CMK (cell line): ENCODE results near the gene PLOD1.
"Not testable (repeated sequence)": the region's sequence is repeated elsewhere in the genome, so short reads cannot be mapped to it uniquely, and the experiment has no call there.

Experiments
- DNase-seq: peaks from one replicate; pipeline ENCODE4 v3.0.0-alpha.2; 2010; ENCODE audit warnings: low read depth

PLOD1 gene

DNA sequence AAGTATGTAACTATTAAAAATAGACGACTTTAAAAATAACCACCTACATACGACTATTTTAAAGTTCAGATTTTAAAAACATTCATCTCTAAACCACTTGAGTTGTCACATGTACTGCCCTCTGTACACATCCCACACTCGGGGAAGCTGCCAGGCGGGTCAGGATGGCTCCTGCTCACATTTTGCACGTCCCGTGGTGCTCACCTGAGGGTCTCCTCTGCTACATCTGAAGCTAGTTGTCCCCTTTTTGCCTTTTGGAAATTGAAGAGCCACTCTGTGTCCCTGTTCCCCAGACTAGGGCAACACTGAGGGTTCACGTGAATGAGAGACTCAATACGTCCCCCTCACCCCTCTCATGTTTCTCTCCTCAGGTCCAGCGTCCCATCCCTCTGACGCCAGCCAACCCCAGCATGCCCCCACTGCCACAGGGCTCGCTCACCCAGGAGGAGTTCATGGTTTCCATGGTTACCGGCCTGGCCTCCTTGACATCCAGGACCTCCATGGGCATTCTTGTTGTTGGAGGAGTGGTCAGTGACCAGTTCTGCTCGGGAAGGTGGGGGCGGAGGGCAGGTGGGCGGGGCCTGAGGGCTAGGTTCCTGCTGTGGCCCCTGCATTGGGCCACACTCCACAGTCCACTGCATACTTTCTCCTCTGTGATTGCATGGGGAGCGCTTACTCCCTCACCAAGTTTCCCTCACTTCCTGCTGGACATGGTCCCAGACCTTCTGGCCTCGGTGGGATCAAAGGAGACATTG lies 71.8 kb downstream of the PLOD1 start:
- no peak for DNase-seq

DNA sequence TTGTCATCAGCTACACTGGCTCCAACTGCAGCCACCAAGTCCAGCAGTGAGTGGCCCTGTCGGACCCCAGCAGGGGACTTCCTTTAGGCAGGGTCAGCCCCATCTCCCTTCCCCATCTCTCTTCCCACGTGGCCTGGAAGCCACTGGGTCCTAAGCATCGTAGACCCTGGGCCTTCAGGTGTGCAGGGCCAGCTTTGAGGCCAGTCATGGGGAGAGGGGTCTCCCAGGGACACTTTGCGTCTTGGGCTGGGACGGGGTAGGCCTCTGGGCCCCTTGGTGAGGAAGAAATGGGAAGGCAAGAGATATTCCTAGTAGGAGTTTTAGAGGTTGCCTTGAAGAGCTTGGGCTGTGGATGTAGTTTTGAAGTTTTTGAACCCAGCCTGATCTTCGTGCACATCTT lies 72.7 kb downstream of the PLOD1 start:
- DNase-seq = no peak

DNA sequence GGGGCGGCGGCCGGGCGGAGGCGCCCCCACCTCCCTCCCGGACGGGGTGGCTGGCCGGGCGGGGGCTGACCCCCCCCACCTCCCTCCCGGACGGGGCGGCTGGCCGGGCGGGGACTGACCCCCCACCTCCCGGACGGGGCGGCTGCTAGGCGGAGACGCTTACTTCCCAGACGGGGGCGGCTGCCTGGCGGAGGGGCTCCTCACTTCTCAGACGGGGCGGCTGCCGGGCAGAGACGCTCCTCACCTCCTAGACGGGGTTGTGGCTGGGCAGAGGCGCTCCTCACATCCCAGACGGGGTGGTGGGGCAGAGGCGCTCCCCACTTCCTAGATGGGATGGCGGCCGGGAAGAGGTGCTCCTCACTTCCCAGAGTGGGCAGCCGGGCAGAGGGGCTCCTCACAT lies 73.8 kb downstream of the PLOD1 start:
- DNase-seq = not testable (repeated sequence)

DNA sequence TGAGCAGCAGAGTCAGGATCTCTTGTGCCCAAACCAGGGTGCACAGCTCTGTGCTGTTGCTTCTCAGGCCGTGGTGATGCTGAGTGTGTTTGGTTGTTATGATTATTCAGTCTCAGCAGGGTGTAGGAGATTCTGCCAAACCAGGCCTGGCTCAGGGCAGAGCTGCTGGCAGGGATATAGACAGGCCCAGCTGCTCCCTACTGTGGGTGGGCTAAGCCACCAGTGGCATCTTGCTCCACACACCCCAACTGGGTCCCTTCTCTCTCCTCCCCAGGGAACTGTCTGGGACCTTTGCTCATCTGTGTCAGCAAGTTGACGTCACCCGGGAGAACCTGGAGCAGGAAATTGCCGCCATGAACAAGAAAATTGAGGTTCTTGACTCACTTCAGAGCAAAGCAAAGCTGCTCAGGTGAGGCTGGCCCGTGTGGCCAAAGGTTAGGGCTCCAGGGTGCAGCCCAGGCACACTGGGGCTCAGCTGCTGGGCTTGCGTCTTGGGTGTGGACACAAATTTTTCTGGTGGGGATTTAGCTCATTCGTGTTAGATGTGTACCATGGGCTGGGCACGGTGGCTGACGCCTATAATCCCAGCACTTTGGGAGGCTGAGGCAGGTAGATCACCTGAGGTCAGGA lies 74.9 kb downstream of the PLOD1 start:
- DNase-seq = no peak

DNA sequence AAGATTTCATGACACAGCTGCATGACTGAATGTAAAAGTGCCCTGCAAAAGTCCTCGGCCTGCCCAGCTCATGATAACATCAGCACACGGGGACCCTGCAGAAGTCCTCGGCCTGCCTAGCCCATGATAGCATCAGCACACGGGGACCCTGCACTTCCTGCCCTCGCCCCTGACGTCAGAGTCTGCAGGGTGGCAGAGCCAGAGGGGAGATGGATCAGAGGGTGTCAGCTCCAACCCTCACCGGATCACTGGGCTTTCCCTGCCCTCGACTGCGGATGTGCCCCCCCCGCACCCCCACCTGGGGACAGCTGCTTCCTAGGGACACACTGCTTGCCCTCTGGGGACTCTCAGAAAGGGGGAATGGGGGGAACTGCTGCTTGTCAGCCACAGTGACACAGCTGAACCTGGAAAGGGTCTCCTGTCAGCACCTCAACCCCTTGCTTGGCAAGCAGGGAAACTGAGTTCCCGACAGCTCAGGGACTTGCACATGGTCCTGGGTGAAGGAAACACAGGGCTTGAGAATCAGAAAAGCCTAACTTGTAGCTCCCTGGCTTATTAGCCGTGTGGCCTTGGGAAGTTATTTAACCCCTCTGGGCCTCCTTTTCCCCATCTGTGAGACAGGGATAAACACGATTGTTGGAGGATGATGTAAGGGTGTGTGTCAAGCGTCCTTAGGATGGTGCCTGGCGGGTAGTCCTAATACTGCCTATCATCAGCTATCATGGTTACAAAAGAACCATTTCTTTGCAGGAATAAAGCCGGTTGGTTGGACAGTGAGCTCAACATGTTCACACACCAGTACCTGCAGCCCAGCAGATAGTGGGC lies 76.4 kb downstream of the PLOD1 start:
- DNase-seq = no peak

DNA sequence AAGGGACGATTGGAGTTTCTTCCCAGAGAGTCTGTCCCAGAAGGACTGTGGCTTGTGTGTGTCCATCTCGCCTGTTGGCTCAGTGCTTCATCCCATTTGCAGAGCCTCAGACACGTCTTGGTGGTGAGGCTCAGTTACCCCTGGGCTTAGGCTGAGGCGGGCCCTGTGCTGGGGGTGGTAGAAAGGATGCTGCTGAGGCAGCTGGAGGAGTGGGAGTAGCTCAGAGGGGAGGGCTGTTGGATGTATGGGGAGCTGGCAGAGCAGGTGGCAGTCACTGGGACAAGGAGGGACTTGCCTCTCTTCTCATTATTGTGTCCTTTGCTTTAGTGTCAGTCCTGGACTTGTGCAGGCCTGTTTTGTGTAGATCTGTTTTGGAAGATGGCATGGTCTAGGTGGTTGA lies 77.5 kb downstream of the PLOD1 start:
- no peak for DNase-seq

DNA sequence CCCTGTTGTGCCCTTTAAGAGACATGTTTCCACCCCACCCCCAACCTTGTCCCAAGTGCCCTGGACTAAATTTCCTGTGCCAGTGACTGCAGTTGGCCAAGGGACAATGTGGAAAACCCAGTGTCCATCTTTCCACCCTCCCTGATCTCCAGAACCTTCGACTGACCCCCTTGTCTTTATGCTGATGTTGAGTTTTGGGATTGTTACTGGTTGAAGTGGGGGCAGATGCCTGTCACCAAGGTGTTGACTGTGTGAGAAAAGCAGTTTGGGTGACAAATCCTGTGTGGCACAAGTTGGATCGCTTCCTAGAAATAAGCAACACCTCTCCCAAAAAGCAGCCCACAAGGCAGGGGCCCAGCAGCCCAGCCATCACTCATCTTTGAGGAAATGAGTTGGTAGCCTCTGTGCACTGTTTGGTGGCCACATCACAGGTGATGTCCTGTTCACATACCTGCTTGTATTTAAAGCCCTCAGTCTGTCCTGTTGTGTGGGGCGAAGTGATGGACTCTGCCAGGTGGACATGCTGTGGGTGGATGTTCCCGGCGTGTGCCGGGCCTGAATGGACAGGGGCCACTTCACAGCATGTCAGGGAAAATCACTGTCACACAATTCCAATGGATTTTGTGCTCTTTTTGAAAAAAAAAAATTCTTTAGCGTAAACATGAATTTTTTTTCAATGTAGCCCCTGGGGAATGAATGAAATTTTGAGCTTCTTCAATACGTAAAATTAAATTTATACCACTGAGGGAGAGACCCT lies 78.2 kb downstream of the PLOD1 start:
- no peak for DNase-seq

DNA sequence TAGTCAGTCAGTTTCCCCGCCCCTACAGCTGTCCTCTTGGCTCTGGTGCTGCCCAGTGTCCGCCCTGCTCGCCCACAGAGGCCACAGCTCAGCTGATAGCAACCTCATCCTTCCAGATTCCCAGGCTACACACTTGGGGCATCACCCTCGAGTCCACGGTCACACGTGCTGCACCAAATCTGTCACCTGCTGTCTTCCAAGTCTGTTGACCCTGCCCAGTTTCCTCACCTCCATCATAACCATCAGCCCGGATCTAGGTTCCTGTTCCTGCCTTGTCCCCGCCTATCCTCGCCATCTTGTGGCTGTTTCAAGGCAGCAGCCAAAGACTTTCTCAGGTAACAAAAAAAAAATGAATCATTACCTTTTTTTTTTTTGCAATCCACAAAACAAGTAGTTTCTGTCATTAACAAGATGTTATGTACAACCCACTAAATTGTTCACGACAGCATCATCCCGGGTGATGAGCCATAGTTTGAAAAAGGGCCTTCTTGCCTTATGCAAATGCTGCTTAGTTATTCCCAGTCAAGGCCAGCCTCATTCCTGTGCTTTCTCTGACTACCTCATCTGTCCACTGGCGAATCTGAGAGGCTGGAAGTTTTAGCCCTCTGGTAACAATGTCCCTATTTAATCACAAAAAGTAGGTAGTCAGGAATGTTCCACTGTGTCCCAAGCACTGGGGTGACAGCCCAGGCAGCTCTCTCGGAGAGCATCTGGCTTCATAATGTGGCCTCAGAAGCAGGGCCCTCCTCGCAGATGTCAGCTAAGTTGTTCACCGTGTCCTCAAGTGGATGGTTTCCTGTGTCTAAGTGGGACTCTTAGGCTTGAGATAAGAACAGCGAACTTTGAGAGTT lies 79.8 kb downstream of the PLOD1 start:
- no peak for DNase-seq

DNA sequence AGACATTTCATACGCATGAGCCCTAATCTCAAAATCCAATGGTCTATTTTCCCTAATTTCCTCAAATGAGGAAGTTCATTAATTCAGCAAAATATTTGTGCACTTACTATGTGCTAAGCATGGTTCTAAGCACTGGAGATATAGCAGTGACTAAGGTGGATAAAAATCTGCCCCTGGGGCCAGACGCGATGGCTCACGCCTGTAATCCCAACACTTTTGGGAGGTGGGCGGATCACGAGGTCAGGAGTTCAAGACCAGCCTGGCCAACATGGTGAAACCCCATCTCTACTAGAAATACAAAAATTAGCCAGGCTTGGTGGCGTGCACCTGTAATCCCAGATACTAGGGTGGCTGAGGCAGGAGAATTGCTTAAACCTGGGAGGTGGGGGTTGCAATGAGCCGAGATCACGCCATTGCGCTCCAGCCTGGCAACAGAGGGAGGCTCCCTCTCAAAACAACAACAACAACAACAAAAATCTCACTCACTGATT lies 80.5 kb downstream of the PLOD1 start:
- no peak for DNase-seq

DNA sequence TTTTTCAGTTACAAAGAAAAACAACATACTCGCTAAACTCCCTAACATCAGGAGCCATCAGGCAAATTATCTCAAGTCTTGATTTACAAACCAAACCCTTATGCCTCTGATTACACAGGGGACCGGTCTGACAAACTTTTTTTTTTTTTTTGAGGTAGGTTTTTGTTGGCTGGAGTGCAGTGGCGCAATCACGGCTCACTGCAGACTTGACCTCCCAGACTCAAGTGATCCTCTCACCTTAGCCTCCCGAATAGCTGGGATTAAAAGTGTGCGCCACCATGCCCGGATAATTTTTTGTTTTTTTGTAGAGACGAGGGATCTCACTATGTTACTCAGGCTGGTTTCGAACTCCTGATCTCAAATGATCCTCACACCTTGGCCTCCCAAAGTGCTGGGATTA lies 81.0 kb downstream of the PLOD1 start:
- DNase-seq = no peak

DNA sequence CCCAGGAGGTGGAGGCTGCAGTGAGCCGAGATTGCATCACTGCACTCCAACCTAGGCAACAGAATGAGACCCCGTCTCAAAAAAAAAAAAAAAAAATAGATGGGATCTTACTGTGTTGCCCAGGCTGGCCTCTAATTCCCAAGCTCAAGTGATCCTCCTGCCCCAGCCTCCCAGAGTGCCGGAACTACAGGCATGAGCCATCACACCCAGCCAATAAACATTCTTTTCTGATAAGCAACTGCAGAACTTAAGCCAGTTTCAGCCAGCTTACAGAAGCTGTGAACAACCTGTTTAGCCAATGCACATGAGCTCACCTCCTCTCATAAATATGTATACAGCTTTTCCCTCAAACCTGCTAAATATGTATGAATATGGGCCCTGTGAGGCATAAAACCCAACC lies 81.7 kb downstream of the PLOD1 start:
- DNase-seq = no peak

DNA sequence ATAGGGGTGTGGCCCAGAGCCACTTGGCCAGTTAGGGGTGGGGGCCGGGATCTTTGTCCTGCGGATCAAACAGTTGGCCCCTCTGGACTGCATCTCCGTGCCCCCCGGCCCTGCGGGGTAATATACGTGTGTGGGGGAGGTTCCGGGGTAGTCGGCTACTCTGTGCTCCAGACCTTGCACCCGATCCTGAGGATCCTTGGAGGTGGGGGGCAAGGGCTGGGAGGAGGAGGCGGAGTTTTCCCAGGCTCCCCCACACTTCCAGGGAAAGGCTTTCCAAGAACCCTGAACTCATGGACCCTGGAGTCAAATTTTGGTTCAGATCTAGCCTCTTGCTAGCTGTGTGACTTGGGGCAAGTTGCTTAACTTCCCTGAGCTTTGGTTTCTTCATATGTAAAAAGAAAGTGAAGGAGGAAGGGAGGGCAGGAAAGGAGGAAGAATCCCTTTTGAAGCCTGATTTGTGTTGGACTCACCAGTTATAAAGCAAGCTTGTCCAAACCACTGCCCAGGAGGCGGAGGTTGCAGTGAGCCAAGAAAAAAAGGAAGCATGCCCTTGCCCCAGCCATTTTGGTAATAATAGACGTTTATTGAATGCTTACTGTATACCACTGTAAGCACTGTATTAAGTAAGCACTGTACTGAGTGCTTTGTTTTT lies 85.5 kb downstream of the PLOD1 start:
- no peak for DNase-seq

DNA sequence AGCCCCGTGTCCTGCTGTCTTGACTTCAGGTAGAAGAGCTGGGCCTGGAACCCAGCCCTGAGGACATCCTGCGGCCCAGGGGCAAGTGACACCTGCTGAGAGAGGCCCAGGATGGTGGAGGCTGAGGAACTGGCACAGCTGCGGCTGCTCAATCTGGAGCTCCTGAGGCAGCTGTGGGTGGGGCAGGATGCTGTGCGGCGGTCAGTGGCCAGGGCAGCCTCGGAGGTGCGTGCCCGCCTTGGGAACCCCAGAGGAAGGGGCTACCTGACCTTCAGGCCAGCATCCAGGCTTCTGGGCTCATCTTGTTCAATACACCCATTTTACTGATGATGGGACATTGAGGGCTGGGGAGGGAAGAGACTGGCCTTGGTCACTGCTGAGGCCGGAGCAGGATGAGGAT lies 87.1 kb downstream of the PLOD1 start:
- no peak for DNase-seq

DNA sequence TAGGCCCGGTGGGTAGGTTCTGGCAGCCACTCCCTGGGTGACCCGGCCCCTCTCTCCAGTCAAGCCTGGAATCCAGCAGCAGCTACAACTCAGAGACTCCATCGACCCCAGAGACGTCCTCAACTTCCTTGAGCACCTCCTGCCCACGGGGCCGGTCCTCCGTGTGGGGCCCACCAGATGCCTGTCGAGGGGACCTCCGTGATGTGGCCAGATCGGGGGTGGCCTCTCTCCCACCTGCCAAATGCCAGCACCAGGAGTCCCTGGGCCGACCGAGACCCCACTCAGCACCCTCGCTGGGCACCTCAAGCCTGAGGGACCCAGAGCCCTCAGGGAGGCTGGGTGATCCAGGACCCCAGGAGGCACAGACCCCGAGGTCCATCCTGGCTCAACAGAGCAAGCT lies 87.5 kb downstream of the PLOD1 start:
- DNase-seq = no peak
